OCI-LY7 (cell line): ENCODE data around the gene CA9.

Source experiments
- CTCF ChIP-seq: fragments of 200-600 bp; sonication (generic); conservative IDR thresholded peaks from 2 replicates; pipeline ENCODE4 v1.5.1; 2014; ENCODE audit warnings: mild to moderate bottlenecking, antibody characterized with exemption, low read length, moderate library complexity, mixed read lengths
- EZH2phosphoT487 ChIP-seq: fragments of 200-600 bp; sonication (generic); IDR thresholded peaks from 2 replicates; pipeline ENCODE4 v1.6.1; 2018; ENCODE audit warnings: low read depth, borderline replicate concordance, mild to moderate bottlenecking, mixed run types, antibody characterized with exemption, low read length, moderate library complexity, mixed read lengths

- TF ChIP-seq CTCF = no peak
- no peak for TF ChIP-seq EZH2phosphoT487
Observed at GRCh38 chr9:35682520-35683315, 9.0 kb downstream of the CA9 start.
